ENCODE data around the gene NKD1. TPM values are rescaled to one million over a fixed set of nuclear protein-coding genes. Genes with fewer than 3 reads are reported as not detected.

Gene NKD1
- total RNA-seq, 4 donors from 2014 or later, result 1.8 to 9.1 (median 2.6) TPM

GRCh38 chr16:50618238-50618918 lies 70.2 kb downstream of the NKD1 start:
- Histone ChIP-seq H3K4me1 (peaks cover 18% of the 10 kb centered on the region), H3K9me3 (no peaks in the 10 kb centered on the region), H3K27ac (no peak overlapping the region), H3K36me3 (no peaks in the 10 kb centered on the region), H3K27me3 (no peaks in the 10 kb centered on the region), H3K4me3 (no peak overlapping the region)
- WGBS, result 92% methylated on average over 10 of the region's 12 CpGs
- TF ChIP-seq POLR2AphosphoS5 (IDR thresholded peaks at IDR 0.05) (no peak), POLR2A (IDR thresholded peaks at IDR 0.05) (no peak), CTCF (IDR thresholded peaks at IDR 0.05) (no peak), EP300 (IDR thresholded peaks at IDR 0.05) (no peak)
- DNase-seq (ENCODE audit: low spot score in 2 of 2), result no peak

- Histone ChIP-seq H3K27ac (no peak overlapping the region), H3K36me3 (no peaks in the 10 kb centered on the region), H3K4me3 (no peak overlapping the region), H3K9me3 (no peaks in the 10 kb centered on the region), H3K4me1 (peaks cover 18% of the 10 kb centered on the region), H3K27me3 (no peaks in the 10 kb centered on the region)
- TF ChIP-seq EP300 (IDR thresholded peaks at IDR 0.05) (no peak), CTCF (IDR thresholded peaks at IDR 0.05) (no peak), POLR2A (IDR thresholded peaks at IDR 0.05) (no peak), POLR2AphosphoS5 (IDR thresholded peaks at IDR 0.05) (no peak)
- no peak for DNase-seq (ENCODE audit: low spot score in 2 of 2)
- 96% methylated on average over 9 of the region's 10 CpGs for WGBS
Observed at GRCh38 chr16:50619702-50620491, 71.7 kb downstream of the NKD1 start.

- Histone ChIP-seq H3K9me3 (no peaks in the 10 kb centered on the region), H3K4me3 (no peak overlapping the region), H3K27ac (no peak overlapping the region), H3K27me3 (no peaks in the 10 kb centered on the region), H3K36me3 (no peaks in the 10 kb centered on the region), H3K4me1 (peaks cover 14% of the 10 kb centered on the region)
- 73% methylated on average over 7 of the region's 11 CpGs for WGBS
- DNase-seq (ENCODE audit: low spot score in 2 of 2), result no peak
- TF ChIP-seq POLR2A (IDR thresholded peaks at IDR 0.05) (no peak), POLR2AphosphoS5 (IDR thresholded peaks at IDR 0.05) (no peak)
Observed at GRCh38 chr16:50620646-50621451, 72.7 kb downstream of the NKD1 start.

- DNase-seq (ENCODE audit: low spot score in 2 of 2), result no peak
- H3K9me3 ChIP-seq, result no peaks in the 10 kb centered on the region
- no peaks in the 10 kb centered on the region for H3K27me3 ChIP-seq
- H3K4me1 ChIP-seq, result peaks cover 10% of the 10 kb centered on the region
- WGBS, result 94% methylated on average over 8 of the region's 9 CpGs
- no peak overlapping the region for H3K4me3 ChIP-seq
- H3K27ac ChIP-seq, result no peak overlapping the region
- TF ChIP-seq EP300 (IDR thresholded peaks at IDR 0.05) (no peak), POLR2AphosphoS5 (IDR thresholded peaks at IDR 0.05) (no peak), POLR2A (IDR thresholded peaks at IDR 0.05) (no peak), CTCF (IDR thresholded peaks at IDR 0.05) (no peak)
- no peaks in the 10 kb centered on the region for H3K36me3 ChIP-seq
Observed at GRCh38 chr16:50621452-50621792, 73.2 kb downstream of the NKD1 start.

GRCh38 chr16:50622029-50622428 lies 73.8 kb downstream of the NKD1 start:
- Histone ChIP-seq H3K4me1 (peaks cover 12% of the 10 kb centered on the region), H3K27ac (no peak overlapping the region), H3K9me3 (no peaks in the 10 kb centered on the region), H3K27me3 (no peaks in the 10 kb centered on the region), H3K36me3 (no peaks in the 10 kb centered on the region), H3K4me3 (no peak overlapping the region)
- WGBS, result 92% methylated on average over 7 of the region's 7 CpGs
- TF ChIP-seq POLR2AphosphoS5 (IDR thresholded peaks at IDR 0.05) (no peak), CTCF (IDR thresholded peaks at IDR 0.05) (no peak), EP300 (IDR thresholded peaks at IDR 0.05) (no peak), POLR2A (IDR thresholded peaks at IDR 0.05) (no peak)
- DNase-seq (ENCODE audit: low spot score in 2 of 2), result no peak
